Tongue (tissue), 2 donors: ENCODE results near the gene SPIRE2. TPM values are rescaled to one million over a fixed set of nuclear protein-coding genes. Genes with fewer than 3 reads are reported as not detected.
"Not testable (repeated sequence)": the region's sequence is repeated elsewhere in the genome, so short reads cannot be mapped to it uniquely, and the experiment has no call there.

Experiments used
- DNase-seq: peaks from one replicate; pipeline ENCODE4 v3.0.0-alpha.2; 2015
- total RNA-seq: library from RNA; depleted of rRNA; stranded (reverse); fragments of >200 nt; gene quantifications from one replicate; pipeline ENCODE4 v1.2.3, GENCODE V29; 2014

Gene SPIRE2
- total RNA-seq, 1 donor from 2014 or later, result 2.5 TPM

GRCh38 chr16:89898201-89898967, 70.1 kb downstream of the SPIRE2 start:
- DNase-seq, result no peak

GRCh38 chr16:89899879-89900481, 71.7 kb downstream of the SPIRE2 start:
- no peak for DNase-seq

GRCh38 chr16:89900885-89901284, 72.6 kb downstream of the SPIRE2 start:
- no peak for DNase-seq

GRCh38 chr16:89902980-89903379, 74.7 kb downstream of the SPIRE2 start:
- no peak for DNase-seq

GRCh38 chr16:89903908-89904515, 75.7 kb downstream of the SPIRE2 start:
- no peak for DNase-seq

- DNase-seq, result no peak
These were observed 76.6 kb downstream of the SPIRE2 start for GRCh38 chr16:89904606-89905510.

GRCh38 chr16:89905511-89906139, 77.3 kb downstream of the SPIRE2 start:
- DNase-seq, result no peak

- no peak for DNase-seq
These were observed 78.1 kb downstream of the SPIRE2 start for GRCh38 chr16:89906140-89907025.

GRCh38 chr16:89907055-89907814, 79.0 kb downstream of the SPIRE2 start:
- no peak for DNase-seq

- DNase-seq, result no peak
These were observed 80.0 kb downstream of the SPIRE2 start for GRCh38 chr16:89908236-89908635.

- peak; percentile 69 for DNase-seq
These were observed 81.8 kb downstream of the SPIRE2 start for GRCh38 chr16:89909777-89910716.

GRCh38 chr16:89910717-89911354, 82.6 kb downstream of the SPIRE2 start:
- DNase-seq, result no peak

GRCh38 chr16:89911375-89911774, 83.1 kb downstream of the SPIRE2 start:
- DNase-seq, result no peak

GRCh38 chr16:89912143-89912542, 83.9 kb downstream of the SPIRE2 start:
- no peak for DNase-seq

- DNase-seq, result no peak
These were observed 84.4 kb downstream of the SPIRE2 start for GRCh38 chr16:89912627-89913026.

- no peak for DNase-seq
These were observed 85.4 kb downstream of the SPIRE2 start for GRCh38 chr16:89913408-89914387.

GRCh38 chr16:89914642-89915285, 86.5 kb downstream of the SPIRE2 start:
- DNase-seq, result not testable (repeated sequence)
